Cortex of kidney (tissue), 1 donor: ENCODE results near the gene MSI2.

Source experiments
- DNase-seq: peaks from one replicate; lab custom pipeline; 2025; lab: John Stamatoyannopoulos, UW

Gene MSI2

GRCh38 chr17:57684711-57685498, 428.6 kb downstream of the MSI2 start:
- no peak for DNase-seq

GRCh38 chr17:57685499-57686132, 429.3 kb downstream of the MSI2 start:
- no peak for DNase-seq

- no peak for DNase-seq
Measured at GRCh38 chr17:57687642-57688041, 431.3 kb downstream of the MSI2 start.

GRCh38 chr17:57689254-57689653, 432.9 kb downstream of the MSI2 start:
- no peak for DNase-seq

GRCh38 chr17:57691939-57692338, 435.6 kb downstream of the MSI2 start:
- DNase-seq: no peak

GRCh38 chr17:57692770-57693169, 436.4 kb downstream of the MSI2 start:
- DNase-seq: no peak

GRCh38 chr17:57694051-57694450, 437.7 kb downstream of the MSI2 start:
- no peak for DNase-seq

GRCh38 chr17:57696050-57696449, 439.7 kb downstream of the MSI2 start:
- no peak for DNase-seq

GRCh38 chr17:57697197-57697596, 440.9 kb downstream of the MSI2 start:
- no peak for DNase-seq

- DNase-seq: no peak
Measured at GRCh38 chr17:57697891-57698711, 441.8 kb downstream of the MSI2 start.

GRCh38 chr17:57699751-57700219, 443.5 kb downstream of the MSI2 start:
- DNase-seq: no peak

- DNase-seq: no peak
Measured at GRCh38 chr17:57701124-57701523, 444.8 kb downstream of the MSI2 start.

- no peak for DNase-seq
Measured at GRCh38 chr17:57703273-57703672, 446.9 kb downstream of the MSI2 start.

GRCh38 chr17:57704448-57704847, 448.1 kb downstream of the MSI2 start:
- no peak for DNase-seq

- no peak for DNase-seq
Measured at GRCh38 chr17:57705921-57706695, 449.8 kb downstream of the MSI2 start.

- no peak for DNase-seq
Measured at GRCh38 chr17:57706761-57707160, 450.4 kb downstream of the MSI2 start.

GRCh38 chr17:57707892-57708291, 451.6 kb downstream of the MSI2 start:
- no peak for DNase-seq

- DNase-seq: no peak
Measured at GRCh38 chr17:57708410-57708809, 452.1 kb downstream of the MSI2 start.

GRCh38 chr17:57713140-57713539, 456.8 kb downstream of the MSI2 start:
- no peak for DNase-seq

- no peak for DNase-seq
Measured at GRCh38 chr17:57714665-57715180, 458.4 kb downstream of the MSI2 start.

- DNase-seq: no peak
Measured at GRCh38 chr17:57715981-57716380, 459.7 kb downstream of the MSI2 start.

- DNase-seq: no peak
Measured at GRCh38 chr17:57718878-57719277, 462.6 kb downstream of the MSI2 start.
